ENCODE results near the gene CAPS. TPM values are rescaled to one million over a fixed set of nuclear protein-coding genes. Genes with fewer than 3 reads are reported as not detected.

Gene CAPS
- total RNA-seq, 2 donors from 2014 or later, result 9.3 to 15.0 TPM

- intact Hi-C loops (cut with DNase I), result no loop called here
- no peak overlapping the region for H3K27ac ChIP-seq
- H3K9me3 ChIP-seq, result no peaks in the 10 kb centered on the region
- no peaks in the 10 kb centered on the region for H3K36me3 ChIP-seq
- no peak overlapping the region for H3K9ac ChIP-seq (ENCODE audit: low read depth in 2 of 2, low read length in 2 of 2)
- H3K4me1 ChIP-seq, result peaks cover 3% of the 10 kb centered on the region
- no peaks in the 10 kb centered on the region for H3K27me3 ChIP-seq
- DNase-seq, result no peak
- H3K4me3 ChIP-seq, result no peak overlapping the region
- no peak for TF ChIP-seq CTCF (IDR thresholded peaks at IDR 0.05)
Observed at GRCh38 chr19:5941673-5942072, 27.6 kb downstream of the CAPS start.

DNA sequence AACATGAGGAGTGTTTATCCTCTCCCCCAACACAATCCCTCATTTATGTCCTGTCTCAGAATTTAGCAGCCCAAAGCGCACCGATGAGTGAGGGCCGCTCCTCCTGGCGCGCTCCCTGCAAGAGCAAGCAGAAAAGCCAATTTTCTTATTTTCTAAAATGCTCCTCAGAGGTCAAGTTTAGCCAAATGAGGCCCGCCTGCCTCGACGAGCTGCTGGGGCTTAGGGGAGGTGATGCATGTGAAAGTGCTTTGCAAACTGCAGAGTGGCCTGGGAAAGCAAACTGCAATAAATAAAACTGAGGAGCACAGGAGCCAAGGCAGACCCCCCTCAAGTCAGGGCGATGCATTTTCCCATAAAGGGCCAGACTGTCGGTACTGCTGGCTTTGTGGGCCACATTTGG, 29.0 kb downstream of the CAPS start:
- Histone ChIP-seq H3K4me1 (peaks cover 3% of the 10 kb centered on the region), H3K27ac (peak overlapping the region; percentile 36), H3K9me3 (no peaks in the 10 kb centered on the region), H3K9ac (ENCODE audit: low read depth in 2 of 2, low read length in 2 of 2) (no peak overlapping the region), H3K4me3 (no peak overlapping the region), H3K36me3 (no peaks in the 10 kb centered on the region), H3K27me3 (no peaks in the 10 kb centered on the region)
- TF ChIP-seq CTCF (IDR thresholded peaks at IDR 0.05), result no peak
- intact Hi-C loops (cut with DNase I), result no loop called here
- no peak for DNase-seq

- no peak for TF ChIP-seq CTCF (IDR thresholded peaks at IDR 0.05)
- no peaks in the 10 kb centered on the region for H3K4me1 ChIP-seq
- intact Hi-C loops (cut with DNase I), result no loop called here
- no peak overlapping the region for H3K4me3 ChIP-seq
- no peaks in the 10 kb centered on the region for H3K36me3 ChIP-seq
- H3K27ac ChIP-seq, result no peak overlapping the region
- no peaks in the 10 kb centered on the region for H3K9me3 ChIP-seq
- H3K27me3 ChIP-seq, result no peaks in the 10 kb centered on the region
- no peak for DNase-seq
- no peak overlapping the region for H3K9ac ChIP-seq (ENCODE audit: low read depth in 2 of 2, low read length in 2 of 2)
Observed at GRCh38 chr19:5943623-5944022, 29.6 kb downstream of the CAPS start.

DNA sequence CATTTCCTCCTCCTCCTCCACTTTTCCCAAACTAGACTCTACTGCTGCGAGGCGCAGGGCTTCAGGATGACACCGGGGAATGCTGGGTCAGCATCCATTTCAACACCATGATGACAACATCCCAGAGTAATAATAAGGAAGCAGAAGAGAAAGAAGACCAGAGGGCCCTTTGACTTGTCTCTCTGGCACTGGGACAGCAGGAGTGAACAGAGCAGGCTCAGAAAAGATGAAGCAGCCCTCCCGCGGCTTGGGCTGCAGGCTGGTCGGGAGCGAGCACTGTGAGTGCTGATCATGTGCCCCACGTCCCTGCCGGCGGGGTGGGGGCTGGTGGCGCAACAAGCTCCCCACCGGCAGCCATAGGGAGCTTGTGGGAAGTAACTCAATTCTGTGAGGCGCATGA, 33.4 kb downstream of the CAPS start:
- no peak for DNase-seq
- intact Hi-C loops (cut with DNase I), result no loop called here
- Histone ChIP-seq H3K4me3 (no peak overlapping the region), H3K4me1 (no peaks in the 10 kb centered on the region), H3K9ac (ENCODE audit: low read depth in 2 of 2, low read length in 2 of 2) (peak overlapping the region in 1 of 2 donors; percentile 47), H3K27ac (peak overlapping the region; percentile 66), H3K27me3 (no peaks in the 10 kb centered on the region), H3K9me3 (no peaks in the 10 kb centered on the region), H3K36me3 (no peaks in the 10 kb centered on the region)
- no peak for TF ChIP-seq CTCF (IDR thresholded peaks at IDR 0.05)

DNA sequence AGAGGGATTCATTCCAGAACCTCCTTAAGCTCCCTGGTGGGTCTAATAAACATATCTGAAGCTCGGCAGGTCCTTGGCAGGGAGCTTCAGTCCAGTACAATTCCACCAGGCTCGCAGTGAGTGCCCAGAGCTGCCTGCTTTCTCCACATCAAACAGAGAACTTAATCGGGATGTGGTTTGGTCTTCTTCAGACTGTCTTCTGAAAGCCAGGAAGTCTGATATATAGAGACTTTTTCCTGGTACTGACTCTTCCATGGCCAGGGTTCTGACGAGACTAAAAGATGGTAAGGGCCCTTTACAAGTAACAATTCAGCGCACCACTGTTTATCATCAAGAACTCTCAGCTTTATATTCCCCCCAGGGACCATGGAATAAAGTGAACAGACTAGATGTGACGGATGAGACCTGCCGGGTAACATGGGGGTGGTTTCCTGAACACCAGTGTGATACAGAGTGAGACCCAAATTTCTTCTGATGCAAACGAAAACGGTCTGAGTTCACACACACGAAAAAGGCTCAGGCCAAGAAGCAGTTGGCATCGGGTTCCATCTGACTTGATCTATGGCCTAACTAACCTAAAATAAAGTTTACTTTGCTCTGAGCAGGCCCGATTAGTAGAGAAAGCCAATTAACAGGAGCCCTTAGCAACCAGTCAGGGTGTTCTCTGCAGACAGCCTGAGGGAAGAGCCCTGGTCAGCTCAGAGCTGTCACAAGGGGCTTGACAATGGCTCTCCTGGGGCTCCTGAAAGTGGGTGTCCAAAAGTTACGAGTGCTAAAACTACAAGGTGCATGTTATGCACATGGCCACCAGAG, 34.9 kb downstream of the CAPS start:
- no peaks in the 10 kb centered on the region for H3K36me3 ChIP-seq
- peak overlapping the region; percentile 34 for H3K27ac ChIP-seq
- H3K4me3 ChIP-seq, result no peak overlapping the region
- H3K9me3 ChIP-seq, result no peaks in the 10 kb centered on the region
- H3K27me3 ChIP-seq, result no peaks in the 10 kb centered on the region
- no peak for TF ChIP-seq CTCF (IDR thresholded peaks at IDR 0.05)
- peaks cover 2% of the 10 kb centered on the region for H3K4me1 ChIP-seq
- H3K9ac ChIP-seq (ENCODE audit: low read depth in 2 of 2, low read length in 2 of 2), result no peak overlapping the region
- intact Hi-C loops (cut with DNase I), result no loop called here
- no peak for DNase-seq
